K562 (cell line): ENCODE measurements around the gene COX7A2. TPM values are rescaled to one million over a fixed set of nuclear protein-coding genes. Genes with fewer than 3 reads are reported as not detected.

ENCODE experiments used
- CHD2 ChIP-seq: IDR thresholded peaks from 2 replicates; pipeline ENCODE4 v1.6.1; 2011; ENCODE audit warnings: low read depth, low read length
- CHD4 ChIP-seq: fragments of 200-600 bp; sonication (generic); IDR thresholded peaks from 3 replicates; pipeline ENCODE4 v1.6.1; 2012; ENCODE audit warnings: low read depth, mild to moderate bottlenecking, mixed read lengths, low read length, inconsistent platforms; ENCODE audit not compliant: insufficient read depth, insufficient replicate concordance, poor library complexity, severe bottlenecking
- COPS2 ChIP-seq: fragments of 450-650 bp; conservative IDR thresholded peaks from 2 replicates; pipeline ENCODE4 v1.6.1; 2016; ENCODE audit warnings: mild to moderate bottlenecking, moderate library complexity
- ETV1 ChIP-seq: fragments of 450-650 bp; conservative IDR thresholded peaks from 2 replicates; pipeline ENCODE4 v1.6.1; 2016; ENCODE audit warnings: missing genetic modification characterization, control low read depth, low read depth, missing compliant biosample characterization
- HNRNPL ChIP-seq: fragments of 200-400 bp; formaldehyde crosslinking; IDR thresholded peaks from 2 replicates; pipeline ENCODE4 v1.6.1; 2017; ENCODE audit warnings: low read depth, mild to moderate bottlenecking, low read length
- KDM2B ChIP-seq: fragments of 250-450 bp; sonication (Bioruptor Pico); IDR thresholded peaks from 2 replicates; pipeline ENCODE4 v1.8.0; 2021; ENCODE audit warnings: mild to moderate bottlenecking, moderate library complexity
- MCM2 ChIP-seq: fragments of 450-650 bp; IDR thresholded peaks from 2 replicates; pipeline ENCODE4 v1.6.1; 2017; ENCODE audit warnings: low read depth, mild to moderate bottlenecking
- MCM5 ChIP-seq: fragments of 450-650 bp; IDR thresholded peaks from 2 replicates; pipeline ENCODE4 v1.6.1; 2016; ENCODE audit warnings: low read depth
- NELFE ChIP-seq: IDR thresholded peaks from 2 replicates; pipeline ENCODE4 v1.6.1; 2011; ENCODE audit warnings: mild to moderate bottlenecking; ENCODE audit not compliant: insufficient read depth, insufficient read length
- POLR2H ChIP-seq: IDR thresholded peaks from 2 replicates; pipeline ENCODE4 v1.6.1; 2016; ENCODE audit warnings: missing genetic modification characterization, low read depth, mild to moderate bottlenecking, control low read depth, missing compliant biosample characterization, moderate library complexity
- SUPT5H ChIP-seq: fragments of 450-650 bp; IDR thresholded peaks from 2 replicates; pipeline ENCODE4 v1.6.1; 2016
- UBTF ChIP-seq, 2 experiments: IDR thresholded peaks; 2 replicates each; pipeline ENCODE4 v1.6.1; 2012; ENCODE audit warnings: improper control_type of control experiment in 2 of 2, low read depth in 2 of 2, low read length in 2 of 2, borderline replicate concordance in 1 of 2
- ZBTB7A ChIP-seq: IDR thresholded peaks from 2 replicates; pipeline ENCODE4 v1.6.1; 2011; ENCODE audit warnings: low read depth, mild to moderate bottlenecking, low read length, moderate library complexity, borderline replicate concordance; ENCODE audit not compliant: control insufficient read depth
- ZFP1 ChIP-seq: fragments of 450-650 bp; formaldehyde crosslinking; IDR thresholded peaks from 2 replicates; pipeline ENCODE4 v1.4.0; 2020; ENCODE audit warnings: mild to moderate bottlenecking, mixed read lengths
- ZNF589 ChIP-seq: fragments of 200-800 bp; sonication (Bioruptor generic); IDR thresholded peaks from 2 replicates; pipeline ENCODE4 v1.6.1; 2016; ENCODE audit warnings: low read depth, missing genetic modification characterization, missing compliant biosample characterization
- polyA plus RNA-seq, 8 experiments: library from polyadenylated mRNA; depleted of rRNA in 4 of 8; stranded (reverse) in 5 of 8; unstranded in 3 of 8; fragments of >200 nt; fragmentation: Nextera tagmentation in 2 of 8; fragmentation: Illumina TruSeq in 1 of 8; extraction: Ambion mirVana in 2 of 8; extraction: Trizol in 1 of 8; gene quantifications; 2 replicates each; pipeline versions ENCODE4 v1.2.1 to v1.2.3, GENCODE V29; 2011 to 2014; ENCODE audit warnings: inconsistent platforms in 1 of 8, missing spikeins in 1 of 8
- total RNA-seq, 7 experiments: library from RNA; depleted of rRNA in 6 of 7; stranded (reverse); fragments of >200 nt in 6 of 7; fragmentation: Illumina TruSeq in 2 of 7; extraction: Trizol in 2 of 7; gene quantifications; 2 replicates each; pipeline versions ENCODE4 v1.2.1 to v1.2.3, GENCODE V29; 2011 to 2021; ENCODE audit warnings: low replicate concordance in 1 of 7
- TF ChIP-seq, protein P1 (sequence below): fragments of 450-650 bp; IDR thresholded peaks from 2 replicates; pipeline ENCODE4 v1.6.1; 2014; ENCODE audit warnings: low read depth, mild to moderate bottlenecking, moderate library complexity, borderline replicate concordance
- TF ChIP-seq, protein P2 (sequence below): fragments of 250-450 bp; sonication (Bioruptor Pico); IDR thresholded peaks from 2 replicates; pipeline ENCODE4 v1.5.0; 2021; ENCODE audit warnings: mild to moderate bottlenecking, borderline replicate concordance
- TF ChIP-seq, protein P3 (sequence below): sonication (generic); formaldehyde crosslinking; IDR thresholded peaks from 2 replicates; pipeline ENCODE4 v1.8.1; 2023; ENCODE audit warnings: mild to moderate bottlenecking, missing genetic modification reagents, moderate library complexity
- TF ChIP-seq, protein P4 (sequence below): sonication (generic); IDR thresholded peaks from 2 replicates; pipeline ENCODE4 v1.6.1; 2016

Gene COX7A2
- total and polyA plus RNA-seq, 9 of the 15 experiments (the other 6 are each of a cell fraction or from before 2014, with no cell fraction given): 234 to 2,216 (median 585) TPM

DNA sequence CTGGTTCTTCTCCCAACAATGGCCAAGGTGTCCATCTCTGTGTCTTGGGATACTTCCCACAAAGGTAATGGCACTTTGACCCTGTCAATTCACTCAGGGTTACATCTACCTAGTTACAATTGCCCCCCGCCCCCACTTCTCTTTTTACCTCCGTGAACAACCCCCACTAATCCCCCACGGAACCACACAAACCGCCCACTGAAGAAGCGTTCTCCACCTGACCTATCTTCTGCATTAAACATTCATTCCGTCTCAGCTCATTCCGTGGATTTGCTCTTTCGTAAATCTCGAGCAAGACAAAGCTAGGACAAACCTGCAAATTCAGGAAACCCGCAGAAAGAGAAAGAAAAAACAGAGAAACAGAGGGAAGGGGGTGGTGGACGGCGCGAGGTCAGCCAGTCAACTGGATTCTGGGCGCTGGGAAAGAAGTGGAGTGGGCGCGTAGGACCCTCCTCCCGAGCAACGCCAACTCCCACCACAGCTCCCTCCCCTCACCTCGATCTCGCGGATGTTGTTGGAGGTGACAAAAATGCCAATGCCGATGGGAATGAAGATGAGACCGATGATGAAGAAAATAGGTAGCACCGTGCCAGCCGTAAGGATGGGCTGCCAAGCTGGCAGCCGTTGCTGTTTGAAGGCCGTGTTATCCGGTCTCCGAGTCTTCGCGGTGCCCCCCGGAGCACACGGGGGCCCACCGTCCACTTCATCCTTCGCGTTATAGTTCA is 40.5 kb upstream of the COX7A2 start (continued):
- TF ChIP-seq, protein P1, sequence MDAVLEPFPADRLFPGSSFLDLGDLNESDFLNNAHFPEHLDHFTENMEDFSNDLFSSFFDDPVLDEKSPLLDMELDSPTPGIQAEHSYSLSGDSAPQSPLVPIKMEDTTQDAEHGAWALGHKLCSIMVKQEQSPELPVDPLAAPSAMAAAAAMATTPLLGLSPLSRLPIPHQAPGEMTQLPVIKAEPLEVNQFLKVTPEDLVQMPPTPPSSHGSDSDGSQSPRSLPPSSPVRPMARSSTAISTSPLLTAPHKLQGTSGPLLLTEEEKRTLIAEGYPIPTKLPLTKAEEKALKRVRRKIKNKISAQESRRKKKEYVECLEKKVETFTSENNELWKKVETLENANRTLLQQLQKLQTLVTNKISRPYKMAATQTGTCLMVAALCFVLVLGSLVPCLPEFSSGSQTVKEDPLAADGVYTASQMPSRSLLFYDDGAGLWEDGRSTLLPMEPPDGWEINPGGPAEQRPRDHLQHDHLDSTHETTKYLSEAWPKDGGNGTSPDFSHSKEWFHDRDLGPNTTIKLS: no peak; the same call in 1 of the 2 replicates
- TF ChIP-seq, protein P2, sequence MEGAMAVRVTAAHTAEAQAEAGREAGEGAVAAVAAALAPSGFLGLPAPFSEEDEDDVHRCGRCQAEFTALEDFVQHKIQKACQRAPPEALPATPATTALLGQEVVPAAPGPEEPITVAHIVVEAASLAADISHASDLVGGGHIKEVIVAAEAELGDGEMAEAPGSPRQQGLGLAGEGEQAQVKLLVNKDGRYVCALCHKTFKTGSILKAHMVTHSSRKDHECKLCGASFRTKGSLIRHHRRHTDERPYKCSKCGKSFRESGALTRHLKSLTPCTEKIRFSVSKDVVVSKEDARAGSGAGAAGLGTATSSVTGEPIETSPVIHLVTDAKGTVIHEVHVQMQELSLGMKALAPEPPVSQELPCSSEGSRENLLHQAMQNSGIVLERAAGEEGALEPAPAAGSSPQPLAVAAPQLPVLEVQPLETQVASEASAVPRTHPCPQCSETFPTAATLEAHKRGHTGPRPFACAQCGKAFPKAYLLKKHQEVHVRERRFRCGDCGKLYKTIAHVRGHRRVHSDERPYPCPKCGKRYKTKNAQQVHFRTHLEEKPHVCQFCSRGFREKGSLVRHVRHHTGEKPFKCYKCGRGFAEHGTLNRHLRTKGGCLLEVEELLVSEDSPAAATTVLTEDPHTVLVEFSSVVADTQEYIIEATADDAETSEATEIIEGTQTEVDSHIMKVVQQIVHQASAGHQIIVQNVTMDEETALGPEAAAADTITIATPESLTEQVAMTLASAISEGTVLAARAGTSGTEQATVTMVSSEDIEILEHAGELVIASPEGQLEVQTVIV: no peak
- TF ChIP-seq COPS2 (no peak), HNRNPL (0 out of 2 replicates have a peak, but pooled peaks have one; percentile 63), ZFP1 (CRISPR knock-in tag) (no peak), CHD4 (peak; percentile 27), MCM2 (no peak), ZBTB7A (peak; percentile 90), CHD2 (peak; percentile 25; the same call in 1 of the 2 replicates), NELFE (no peak), ZNF589 (CRISPR knock-in tag) (no peak), KDM2B (CRISPR knock-in tag) (peak; percentile 47; the same call in 1 of the 2 replicates), SUPT5H (no peak), POLR2H (tag) (no peak), MCM5 (no peak), ETV1 (no peak), UBTF (IDR thresholded peaks at IDR 0.05; ENCODE audit: borderline replicate concordance in 1 of 2, low read depth in 2 of 2, low read length in 2 of 2) (0 out of 4 replicates have a peak, but pooled peaks of 1 of the 2 experiments have one; percentile 15)
- TF ChIP-seq, protein P3, sequence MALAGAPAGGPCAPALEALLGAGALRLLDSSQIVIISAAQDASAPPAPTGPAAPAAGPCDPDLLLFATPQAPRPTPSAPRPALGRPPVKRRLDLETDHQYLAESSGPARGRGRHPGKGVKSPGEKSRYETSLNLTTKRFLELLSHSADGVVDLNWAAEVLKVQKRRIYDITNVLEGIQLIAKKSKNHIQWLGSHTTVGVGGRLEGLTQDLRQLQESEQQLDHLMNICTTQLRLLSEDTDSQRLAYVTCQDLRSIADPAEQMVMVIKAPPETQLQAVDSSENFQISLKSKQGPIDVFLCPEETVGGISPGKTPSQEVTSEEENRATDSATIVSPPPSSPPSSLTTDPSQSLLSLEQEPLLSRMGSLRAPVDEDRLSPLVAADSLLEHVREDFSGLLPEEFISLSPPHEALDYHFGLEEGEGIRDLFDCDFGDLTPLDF (CRISPR knock-in tag): no peak
- TF ChIP-seq, protein P4, sequence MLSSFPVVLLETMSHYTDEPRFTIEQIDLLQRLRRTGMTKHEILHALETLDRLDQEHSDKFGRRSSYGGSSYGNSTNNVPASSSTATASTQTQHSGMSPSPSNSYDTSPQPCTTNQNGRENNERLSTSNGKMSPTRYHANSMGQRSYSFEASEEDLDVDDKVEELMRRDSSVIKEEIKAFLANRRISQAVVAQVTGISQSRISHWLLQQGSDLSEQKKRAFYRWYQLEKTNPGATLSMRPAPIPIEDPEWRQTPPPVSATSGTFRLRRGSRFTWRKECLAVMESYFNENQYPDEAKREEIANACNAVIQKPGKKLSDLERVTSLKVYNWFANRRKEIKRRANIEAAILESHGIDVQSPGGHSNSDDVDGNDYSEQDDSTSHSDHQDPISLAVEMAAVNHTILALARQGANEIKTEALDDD: no peak
